GM18526 (cell line): Measurements from ENCODE around the gene OTOGL.

ENCODE experiments used
- POLR2A ChIP-seq: IDR thresholded peaks from 3 replicates; pipeline ENCODE4 v1.6.1; 2011; ENCODE audit not compliant: insufficient read length; ENCODE audit errors: extremely low read depth

The OTOGL gene, protein sequence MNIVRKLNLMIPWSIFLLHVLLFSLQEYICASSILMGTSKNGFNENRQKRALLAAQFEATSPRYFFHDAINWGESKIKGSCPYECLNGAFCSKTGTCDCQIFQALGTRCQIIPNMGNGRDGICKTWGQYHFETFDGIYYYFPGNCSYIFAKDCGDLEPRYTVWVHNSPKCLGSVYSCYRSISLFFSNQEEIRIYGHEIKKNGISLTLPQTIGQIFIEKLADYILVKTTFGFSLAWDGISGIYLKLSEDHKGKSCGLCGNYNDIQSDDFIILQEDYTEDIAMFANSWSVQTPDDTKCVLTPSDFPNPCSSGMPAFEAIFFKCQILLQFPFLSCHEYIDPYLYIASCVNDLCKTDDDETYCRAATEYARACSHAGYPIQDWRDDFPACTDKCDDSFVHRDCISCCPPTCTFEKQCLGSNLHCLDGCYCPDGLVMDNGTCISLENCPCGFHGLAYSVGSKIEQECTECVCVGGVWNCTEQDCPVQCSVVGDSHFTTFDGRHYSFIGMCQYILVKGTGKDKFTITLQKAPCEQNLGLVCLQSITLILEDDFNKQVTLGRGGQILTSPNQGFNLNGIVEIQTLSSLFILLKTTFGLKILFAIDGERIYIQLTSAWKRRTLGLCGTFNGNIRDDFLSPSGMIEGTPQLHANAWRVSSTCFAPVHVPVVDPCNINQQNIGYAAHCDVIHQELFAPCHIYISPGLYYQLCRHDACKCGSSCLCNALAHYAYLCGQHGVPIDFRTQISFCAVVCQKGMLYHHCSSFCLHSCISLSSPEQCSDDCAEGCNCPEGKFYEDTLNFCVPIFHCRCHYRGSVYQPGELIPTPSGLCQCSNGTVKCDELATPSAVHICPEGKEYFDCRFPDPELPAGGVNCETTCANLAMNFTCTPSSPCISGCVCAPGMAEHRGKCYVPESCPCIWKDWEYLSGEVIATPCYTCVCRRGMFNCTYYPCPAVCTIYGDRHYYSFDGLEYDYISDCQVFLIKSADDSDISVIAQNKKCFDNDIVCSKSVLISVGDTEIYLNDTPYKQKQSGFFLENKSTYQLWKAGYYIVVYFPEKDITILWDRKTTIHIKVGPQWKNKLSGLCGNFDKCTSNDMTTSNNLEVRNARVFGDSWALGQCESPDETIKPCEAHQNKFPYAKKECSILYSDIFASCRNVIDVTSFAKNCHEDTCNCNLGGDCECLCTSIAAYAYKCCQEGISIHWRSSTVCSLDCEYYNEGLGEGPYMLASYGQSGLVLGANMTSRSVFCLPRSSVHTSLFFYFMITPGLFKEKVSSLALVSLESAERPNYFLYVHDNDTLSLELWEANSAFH (N-terminal part only)

DNA sequence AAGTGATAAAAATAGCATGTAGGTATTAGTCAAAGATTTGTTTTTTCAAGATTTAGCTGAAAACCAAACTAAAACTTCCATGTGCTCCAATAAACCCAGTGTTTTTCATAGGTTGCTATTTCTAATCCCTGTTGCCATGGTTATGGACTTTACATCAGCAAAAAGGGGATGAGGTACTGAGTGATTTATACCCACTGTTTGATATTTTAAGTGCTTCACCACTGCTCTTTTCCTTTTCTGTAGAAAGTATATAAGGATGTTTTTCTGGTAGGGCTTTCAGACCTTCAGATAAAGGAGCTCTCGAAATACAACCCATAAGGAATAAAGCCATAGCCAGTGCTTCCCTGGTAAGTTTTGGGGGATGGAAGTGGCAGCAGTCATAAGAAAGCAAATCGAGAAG, at the start of gene OTOGL:
Gene OTOGL, plus strand, starts transcription at position 279 of the 400 bp plus-strand sequence. CDS start 109,895 bp downstream, outside the sequence.
- no peak for TF ChIP-seq POLR2A

GRCh38 chr12:80050236-80050635, 49.1 kb upstream of the OTOGL start:
- TF ChIP-seq POLR2A = no peak

DNA sequence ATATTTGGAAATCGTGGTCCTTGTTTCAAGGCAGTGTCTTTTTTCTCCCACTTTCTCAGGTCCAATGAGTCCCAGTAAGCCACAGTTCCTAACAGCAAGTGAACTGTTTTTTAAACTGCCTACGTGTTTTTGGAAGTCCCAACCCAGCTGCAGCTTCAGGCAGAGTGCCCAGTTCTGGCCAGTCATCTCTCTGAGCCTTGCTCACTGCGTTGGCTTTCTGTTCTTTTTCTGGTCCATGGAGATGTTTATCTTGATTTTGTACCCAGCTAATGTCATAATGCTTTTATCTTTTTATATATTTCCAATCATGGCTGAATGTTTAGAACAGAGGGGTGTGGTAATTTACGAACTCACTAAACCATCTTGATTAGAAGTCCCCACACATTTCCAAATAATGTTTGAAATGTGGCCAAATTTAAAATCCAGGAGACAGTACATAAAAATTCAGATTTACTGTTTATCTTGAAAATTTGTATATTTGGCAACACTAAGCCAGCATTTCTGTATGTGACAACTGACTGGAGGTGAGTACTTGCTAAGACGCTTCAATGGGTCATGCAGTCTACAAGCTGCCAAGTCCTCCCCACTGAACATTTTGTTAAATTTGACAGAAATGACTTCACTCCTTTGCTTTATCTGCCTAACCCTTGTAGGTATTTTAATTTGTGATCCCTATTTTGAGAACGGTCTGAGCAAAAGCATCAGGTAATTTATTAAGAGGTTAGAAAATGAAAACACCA, 46.1 kb upstream of the OTOGL start:
- no peak for TF ChIP-seq POLR2A

DNA sequence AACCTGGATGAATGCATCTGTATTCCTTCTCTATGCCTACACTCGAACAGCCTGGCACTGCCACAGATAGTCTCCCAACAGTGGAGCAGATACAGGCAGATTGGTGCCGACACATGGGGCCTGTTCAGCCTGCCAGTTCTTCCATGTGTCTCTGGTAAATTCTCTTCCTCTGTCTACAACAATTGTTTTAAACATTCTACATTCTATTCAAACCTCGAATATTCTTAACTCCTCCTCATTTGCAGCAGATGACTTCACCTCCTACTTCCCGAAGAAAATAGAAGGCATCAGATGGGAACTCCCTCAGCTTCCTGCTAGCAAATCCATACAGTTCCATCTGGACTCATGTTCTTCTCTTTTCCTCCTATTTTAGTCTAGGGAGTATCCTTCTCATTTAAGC, 43.1 kb upstream of the OTOGL start:
- TF ChIP-seq POLR2A = no peak

- no peak for TF ChIP-seq POLR2A
Observed at GRCh38 chr12:80056845-80057244, 42.5 kb upstream of the OTOGL start.

GRCh38 chr12:80058586-80058985, 40.8 kb upstream of the OTOGL start:
- TF ChIP-seq POLR2A = no peak

DNA sequence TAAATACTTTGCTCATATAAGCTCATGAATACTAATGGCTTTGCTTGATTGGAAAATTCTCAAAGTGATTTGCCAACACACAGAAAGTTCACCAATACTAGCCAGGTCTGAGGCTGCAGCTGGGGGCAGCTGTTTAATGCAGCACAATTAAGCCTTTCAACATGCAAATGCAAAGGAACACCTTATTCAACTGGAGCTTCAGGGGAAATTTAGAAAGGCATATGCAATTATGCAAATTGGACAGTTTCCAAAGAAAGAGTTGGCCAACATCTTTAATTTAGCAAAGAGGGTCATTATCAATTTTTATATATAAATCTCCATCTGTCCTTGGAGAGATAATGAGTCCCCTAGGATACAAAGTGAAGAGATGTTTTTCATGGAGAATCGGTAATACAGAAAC, 40.2 kb upstream of the OTOGL start:
- no peak for TF ChIP-seq POLR2A

DNA sequence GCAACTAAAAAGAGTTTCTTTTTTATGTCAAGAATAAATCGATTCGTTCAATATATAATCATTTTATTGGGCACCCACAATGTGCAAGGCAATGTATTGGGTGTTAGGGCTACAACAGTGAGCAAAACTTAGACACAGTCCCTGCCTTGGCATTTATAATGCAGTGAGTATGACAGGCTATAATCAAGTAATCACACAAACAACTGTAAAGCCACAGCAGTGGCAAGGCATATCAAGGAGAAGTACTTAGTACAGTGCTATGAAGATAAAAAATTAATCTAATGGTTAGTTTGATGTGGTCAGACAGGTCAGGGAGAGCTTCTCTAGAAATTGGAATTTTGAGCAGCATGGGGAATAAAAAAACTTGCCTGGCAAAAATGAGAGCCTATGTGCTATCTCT, 39.5 kb upstream of the OTOGL start:
- no peak for TF ChIP-seq POLR2A

GRCh38 chr12:80064269-80064668, 35.1 kb upstream of the OTOGL start:
- no peak for TF ChIP-seq POLR2A

DNA sequence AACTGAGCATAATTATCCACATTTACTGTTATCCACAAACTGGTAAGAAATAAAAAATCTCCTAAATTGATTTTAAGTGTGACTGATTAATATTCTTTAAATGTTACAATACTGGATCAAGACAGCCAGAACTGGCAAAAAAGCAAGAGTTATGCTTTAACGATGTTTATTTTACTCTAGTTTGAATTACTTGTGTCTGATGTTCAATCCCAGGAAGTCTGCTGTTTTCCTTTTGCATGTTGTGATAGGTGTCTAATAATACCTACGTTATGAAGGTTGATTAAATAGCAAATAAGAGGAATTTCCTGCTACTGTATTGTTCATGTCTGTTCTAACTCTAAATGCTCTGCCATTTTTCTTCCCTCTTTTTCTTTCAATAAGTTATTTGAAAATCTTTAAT, 34.4 kb upstream of the OTOGL start:
- TF ChIP-seq POLR2A = no peak

- TF ChIP-seq POLR2A = no peak
Observed at GRCh38 chr12:80068173-80068572, 31.2 kb upstream of the OTOGL start.

GRCh38 chr12:80086025-80086424, 13.3 kb upstream of the OTOGL start:
- TF ChIP-seq POLR2A = no peak

DNA sequence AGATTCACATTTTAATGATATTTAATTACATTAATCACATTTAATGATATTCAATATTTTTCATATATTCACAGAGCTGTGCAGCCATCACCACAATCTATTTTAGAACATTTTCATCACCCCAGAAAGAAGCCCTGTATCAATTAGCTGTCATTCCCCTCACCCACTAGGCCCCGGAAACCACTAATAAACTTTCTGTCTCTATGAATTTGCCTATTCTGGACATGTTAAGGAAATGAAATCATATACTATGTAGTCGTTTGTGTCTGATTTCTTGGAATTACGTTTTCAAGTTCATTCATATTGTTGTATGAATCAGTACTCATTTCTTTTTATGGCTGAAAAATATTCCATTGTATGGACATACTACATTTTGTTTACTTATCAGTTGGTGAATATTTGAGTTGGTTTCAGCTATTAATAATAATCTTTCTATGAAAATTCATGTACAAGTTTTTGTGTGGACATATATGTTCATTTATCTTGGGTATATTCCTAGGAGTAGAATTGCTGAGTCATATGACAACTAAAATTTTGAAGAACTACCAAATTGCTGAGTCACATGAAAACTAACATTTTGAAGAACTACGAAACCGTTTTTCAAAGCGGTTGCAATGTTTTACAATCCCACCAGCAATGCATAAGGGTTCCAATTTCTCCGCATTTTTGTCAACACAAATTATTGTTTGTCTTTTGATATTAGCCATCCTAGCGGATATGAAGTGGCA, 11.7 kb upstream of the OTOGL start:
- no peak for TF ChIP-seq POLR2A

- no peak for TF ChIP-seq POLR2A
Observed at GRCh38 chr12:80100591-80100990, 1.3 kb downstream of the OTOGL start.
